HUES48 (cell line): ENCODE results near the gene BICC1.

ENCODE experiments used
- H3K27ac ChIP-seq: one replicate; pipeline ENCODE4 v1.7.0; 2013; ENCODE audit warnings: low read depth, low read length, inconsistent platforms
- H3K27me3 ChIP-seq: 2 replicates; pipeline ENCODE4 v1.6.1; 2013; ENCODE audit warnings: mild to moderate bottlenecking, low read length; ENCODE audit not compliant: control insufficient read depth, insufficient read depth
- H3K36me3 ChIP-seq: 2 replicates; pipeline ENCODE4 v1.6.1; 2013; ENCODE audit warnings: low read length; ENCODE audit not compliant: control insufficient read depth, insufficient read depth
- H3K4me1 ChIP-seq: 2 replicates; pipeline ENCODE4 v1.6.1; 2013; ENCODE audit warnings: mild to moderate bottlenecking, low read length; ENCODE audit not compliant: control insufficient read depth, insufficient read depth
- H3K4me3 ChIP-seq: 2 replicates; pipeline ENCODE4 v1.5.1; 2013; ENCODE audit warnings: mild to moderate bottlenecking, low read depth, low read length
- H3K9ac ChIP-seq: 2 replicates; pipeline ENCODE4 v1.6.1; 2013; ENCODE audit warnings: mild to moderate bottlenecking, low read depth, low read length, moderate library complexity
- H3K9me3 ChIP-seq: 2 replicates; pipeline ENCODE4 v1.6.1; 2013; ENCODE audit warnings: low read length; ENCODE audit not compliant: control insufficient read depth, insufficient read depth

The BICC1 gene

GRCh38 chr10:58637352-58637751, 124.7 kb downstream of the BICC1 start:
- H3K27me3 ChIP-seq, result no peaks in the 10 kb centered on the region
- H3K4me1 ChIP-seq, result peaks cover 18% of the 10 kb centered on the region
- no peaks in the 10 kb centered on the region for H3K36me3 ChIP-seq
- H3K4me3 ChIP-seq, result no peak overlapping the region
- H3K27ac ChIP-seq, result no peak overlapping the region
- no peak overlapping the region for H3K9ac ChIP-seq
- no peaks in the 10 kb centered on the region for H3K9me3 ChIP-seq

- H3K9ac ChIP-seq, result no peak overlapping the region
- no peaks in the 10 kb centered on the region for H3K36me3 ChIP-seq
- H3K27me3 ChIP-seq, result no peaks in the 10 kb centered on the region
- no peaks in the 10 kb centered on the region for H3K9me3 ChIP-seq
- no peak overlapping the region for H3K27ac ChIP-seq
- H3K4me1 ChIP-seq, result peaks cover 16% of the 10 kb centered on the region
- H3K4me3 ChIP-seq, result no peak overlapping the region
Observed at GRCh38 chr10:58638388-58638787, 125.7 kb downstream of the BICC1 start.

- H3K36me3 ChIP-seq, result no peaks in the 10 kb centered on the region
- H3K4me3 ChIP-seq, result no peak overlapping the region
- peak overlapping the region; percentile 12 for H3K27ac ChIP-seq
- H3K9me3 ChIP-seq, result no peaks in the 10 kb centered on the region
- H3K27me3 ChIP-seq, result no peaks in the 10 kb centered on the region
- H3K4me1 ChIP-seq, result peaks cover 16% of the 10 kb centered on the region
- H3K9ac ChIP-seq, result no peak overlapping the region
Observed at GRCh38 chr10:58641095-58641531, 128.4 kb downstream of the BICC1 start.

- no peak overlapping the region for H3K27ac ChIP-seq
- H3K36me3 ChIP-seq, result no peaks in the 10 kb centered on the region
- peaks cover 16% of the 10 kb centered on the region for H3K4me1 ChIP-seq
- no peak overlapping the region for H3K4me3 ChIP-seq
- no peak overlapping the region for H3K9ac ChIP-seq
- H3K27me3 ChIP-seq, result no peaks in the 10 kb centered on the region
- H3K9me3 ChIP-seq, result no peaks in the 10 kb centered on the region
Observed at GRCh38 chr10:58641708-58642107, 129.0 kb downstream of the BICC1 start.

- H3K4me3 ChIP-seq, result no peak overlapping the region
- no peaks in the 10 kb centered on the region for H3K27me3 ChIP-seq
- no peaks in the 10 kb centered on the region for H3K9me3 ChIP-seq
- peaks cover 16% of the 10 kb centered on the region for H3K4me1 ChIP-seq
- no peak overlapping the region for H3K9ac ChIP-seq
- no peak overlapping the region for H3K27ac ChIP-seq
- H3K36me3 ChIP-seq, result no peaks in the 10 kb centered on the region
Observed at GRCh38 chr10:58642283-58642682, 129.6 kb downstream of the BICC1 start.

GRCh38 chr10:58642916-58643428, 130.3 kb downstream of the BICC1 start:
- no peak overlapping the region for H3K4me3 ChIP-seq
- H3K9me3 ChIP-seq, result no peaks in the 10 kb centered on the region
- no peak overlapping the region for H3K27ac ChIP-seq
- H3K27me3 ChIP-seq, result no peaks in the 10 kb centered on the region
- no peak overlapping the region for H3K9ac ChIP-seq
- H3K36me3 ChIP-seq, result no peaks in the 10 kb centered on the region
- peaks cover 16% of the 10 kb centered on the region for H3K4me1 ChIP-seq

GRCh38 chr10:58644311-58644710, 131.6 kb downstream of the BICC1 start:
- no peak overlapping the region for H3K27ac ChIP-seq

GRCh38 chr10:58645416-58646146, 132.9 kb downstream of the BICC1 start:
- Histone ChIP-seq H3K4me3 (no peak overlapping the region), H3K4me1 (peaks cover 16% of the 10 kb centered on the region), H3K9me3 (no peaks in the 10 kb centered on the region), H3K27ac (no peak overlapping the region), H3K27me3 (no peaks in the 10 kb centered on the region), H3K36me3 (no peaks in the 10 kb centered on the region), H3K9ac (no peak overlapping the region)

More at GRCh38 chr10:58644311-58644710, 131.6 kb downstream of the BICC1 start:
- Histone ChIP-seq H3K4me1 (peaks cover 16% of the 10 kb centered on the region), H3K9me3 (no peaks in the 10 kb centered on the region), H3K9ac (no peak overlapping the region), H3K36me3 (no peaks in the 10 kb centered on the region), H3K27me3 (no peaks in the 10 kb centered on the region), H3K4me3 (no peak overlapping the region)

- H3K4me3 ChIP-seq, result no peak overlapping the region
- H3K4me1 ChIP-seq, result 0 out of 2 replicates have a peak, but pooled peaks cover 6% of the 10 kb centered on the region
- H3K9ac ChIP-seq, result no peak overlapping the region
- no peak overlapping the region for H3K27ac ChIP-seq
- H3K9me3 ChIP-seq, result no peaks in the 10 kb centered on the region
- no peaks in the 10 kb centered on the region for H3K36me3 ChIP-seq
- no peaks in the 10 kb centered on the region for H3K27me3 ChIP-seq
Observed at GRCh38 chr10:58647376-58648112, 134.9 kb downstream of the BICC1 start.

- H3K4me1 ChIP-seq, result 0 out of 2 replicates have a peak, but pooled peaks cover 6% of the 10 kb centered on the region
Observed at GRCh38 chr10:58648131-58648530, 135.5 kb downstream of the BICC1 start.

GRCh38 chr10:58651040-58651439, 138.4 kb downstream of the BICC1 start:
- H3K36me3 ChIP-seq, result no peaks in the 10 kb centered on the region
- 0 out of 2 replicates have a peak, but pooled peaks cover 6% of the 10 kb centered on the region for H3K4me1 ChIP-seq
- H3K9me3 ChIP-seq, result no peaks in the 10 kb centered on the region
- H3K9ac ChIP-seq, result no peak overlapping the region
- H3K4me3 ChIP-seq, result no peak overlapping the region
- H3K27ac ChIP-seq, result no peak overlapping the region
- no peaks in the 10 kb centered on the region for H3K27me3 ChIP-seq

More at GRCh38 chr10:58648131-58648530, 135.5 kb downstream of the BICC1 start:
- Histone ChIP-seq H3K9me3 (no peaks in the 10 kb centered on the region), H3K27me3 (no peaks in the 10 kb centered on the region), H3K36me3 (no peaks in the 10 kb centered on the region), H3K9ac (no peak overlapping the region), H3K27ac (no peak overlapping the region), H3K4me3 (no peak overlapping the region)
